Thyroid gland (tissue), 4 donors: ENCODE results near the gene VN1R5.
"Not testable (repeated sequence)": the region's sequence is repeated elsewhere in the genome, so short reads cannot be mapped to it uniquely, and the experiment has no call there.

Source experiments
- POLR2A ChIP-seq, 2 donors: fragments of 450-650 bp; IDR thresholded peaks; one replicate each; pipeline ENCODE4 v1.6.1; 2017; ENCODE audit warnings: antibody characterized with exemption in 2 of 2, mild to moderate bottlenecking in 2 of 2, moderate library complexity in 1 of 2
- TF ChIP-seq, protein P1 (sequence below), 6 experiments: fragments of 200-600 bp in 3 of 6; fragments of 450-650 bp in 3 of 6; sonication (generic) in 3 of 6; IDR thresholded peaks; one replicate each; pipeline ENCODE4 v1.5.1; 2016 to 2019; ENCODE audit warnings: antibody characterized with exemption in 6 of 6, mild to moderate bottlenecking in 2 of 6, inconsistent platforms in 1 of 6, moderate library complexity in 1 of 6

DNA sequence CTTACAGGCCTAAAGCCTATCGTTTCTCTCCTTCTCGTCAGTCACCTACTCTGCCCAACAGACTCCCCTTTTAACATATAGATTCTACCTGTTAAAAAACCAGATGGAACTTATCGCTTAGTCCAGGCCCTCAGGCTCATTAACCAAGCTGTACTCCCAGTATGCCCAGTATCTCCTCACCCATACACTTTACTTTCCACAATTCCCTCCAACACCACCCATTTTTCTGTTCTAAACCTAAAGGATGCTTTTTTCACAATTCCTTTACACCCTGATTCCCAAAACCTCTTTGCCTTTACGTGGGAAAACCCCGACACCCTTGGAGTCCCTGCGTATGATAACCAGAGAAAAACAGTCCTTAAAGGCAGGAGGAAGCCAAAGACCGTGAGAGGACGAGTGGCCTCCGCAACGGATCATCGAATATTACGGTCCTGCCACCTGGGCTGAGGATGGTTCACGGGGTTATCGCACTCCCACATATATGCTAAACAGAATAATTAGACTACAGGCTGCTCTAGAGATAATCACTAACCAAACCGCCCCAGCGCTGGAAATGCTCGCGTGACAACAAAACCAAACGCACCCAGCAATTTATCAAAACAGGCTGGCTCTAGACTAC is 33.5 kb downstream of the VN1R5 start:
- TF ChIP-seq, protein P1, sequence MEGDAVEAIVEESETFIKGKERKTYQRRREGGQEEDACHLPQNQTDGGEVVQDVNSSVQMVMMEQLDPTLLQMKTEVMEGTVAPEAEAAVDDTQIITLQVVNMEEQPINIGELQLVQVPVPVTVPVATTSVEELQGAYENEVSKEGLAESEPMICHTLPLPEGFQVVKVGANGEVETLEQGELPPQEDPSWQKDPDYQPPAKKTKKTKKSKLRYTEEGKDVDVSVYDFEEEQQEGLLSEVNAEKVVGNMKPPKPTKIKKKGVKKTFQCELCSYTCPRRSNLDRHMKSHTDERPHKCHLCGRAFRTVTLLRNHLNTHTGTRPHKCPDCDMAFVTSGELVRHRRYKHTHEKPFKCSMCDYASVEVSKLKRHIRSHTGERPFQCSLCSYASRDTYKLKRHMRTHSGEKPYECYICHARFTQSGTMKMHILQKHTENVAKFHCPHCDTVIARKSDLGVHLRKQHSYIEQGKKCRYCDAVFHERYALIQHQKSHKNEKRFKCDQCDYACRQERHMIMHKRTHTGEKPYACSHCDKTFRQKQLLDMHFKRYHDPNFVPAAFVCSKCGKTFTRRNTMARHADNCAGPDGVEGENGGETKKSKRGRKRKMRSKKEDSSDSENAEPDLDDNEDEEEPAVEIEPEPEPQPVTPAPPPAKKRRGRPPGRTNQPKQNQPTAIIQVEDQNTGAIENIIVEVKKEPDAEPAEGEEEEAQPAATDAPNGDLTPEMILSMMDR (IDR thresholded peaks at IDR 0.05): not testable (repeated sequence)
- TF ChIP-seq POLR2A (IDR thresholded peaks at IDR 0.05): not testable (repeated sequence)
